HG03135 (cell line): Measurements from ENCODE around the gene LHFPL3.
"Not testable (repeated sequence)": the region's sequence is repeated elsewhere in the genome, so short reads cannot be mapped to it uniquely, and the experiment has no call there.

Experiments used
- ATAC-seq: cut with Tn5 transposase; IDR thresholded peaks from one replicate; pipeline ENCODE4 v1.9.1; 2021; ENCODE audit warnings: mild to moderate bottlenecking, moderate library complexity; ENCODE audit not compliant: unreplicated experiment

The LHFPL3 gene

GRCh38 chr7:104328296-104328969 lies at the start of gene LHFPL3:
Gene LHFPL3 (plus strand): TSS chr7:104328603.
- no peak for ATAC-seq

- ATAC-seq: not testable (repeated sequence)
These were observed 46.7 kb upstream of the LHFPL3 start for GRCh38 chr7:104281685-104282084.

GRCh38 chr7:104286839-104287238 lies 41.6 kb upstream of the LHFPL3 start:
- no peak for ATAC-seq

- no peak for ATAC-seq
These were observed 40.3 kb upstream of the LHFPL3 start for GRCh38 chr7:104288137-104288536.

GRCh38 chr7:104294291-104294690 lies 34.1 kb upstream of the LHFPL3 start:
- no peak for ATAC-seq

- ATAC-seq: no peak
These were observed 32.1 kb upstream of the LHFPL3 start for GRCh38 chr7:104296266-104296665.

GRCh38 chr7:104296900-104297299 lies 31.5 kb upstream of the LHFPL3 start:
- no peak for ATAC-seq

GRCh38 chr7:104299323-104299722 lies 29.1 kb upstream of the LHFPL3 start:
- ATAC-seq: no peak

GRCh38 chr7:104299777-104300176 lies 28.6 kb upstream of the LHFPL3 start:
- no peak for ATAC-seq

- ATAC-seq: no peak
These were observed 21.6 kb upstream of the LHFPL3 start for GRCh38 chr7:104306793-104307192.

- ATAC-seq: no peak
These were observed 10.3 kb upstream of the LHFPL3 start for GRCh38 chr7:104317948-104318629.

GRCh38 chr7:104327534-104327933 lies 869 bp upstream of the LHFPL3 start:
- ATAC-seq: no peak

GRCh38 chr7:104327938-104328295 lies 486 bp upstream of the LHFPL3 start:
- no peak for ATAC-seq

- no peak for ATAC-seq
These were observed 795 bp downstream of the LHFPL3 start for GRCh38 chr7:104328970-104329825.

- ATAC-seq: no peak
These were observed 13.1 kb downstream of the LHFPL3 start for GRCh38 chr7:104341546-104341945.

GRCh38 chr7:104352736-104353135 lies 24.3 kb downstream of the LHFPL3 start:
- no peak for ATAC-seq

- ATAC-seq: no peak
These were observed 28.8 kb downstream of the LHFPL3 start for GRCh38 chr7:104357166-104357565.

GRCh38 chr7:104358446-104359132 lies 30.2 kb downstream of the LHFPL3 start:
- ATAC-seq: no peak

- no peak for ATAC-seq
These were observed 34.4 kb downstream of the LHFPL3 start for GRCh38 chr7:104362756-104363155.

GRCh38 chr7:104363355-104363754 lies 35.0 kb downstream of the LHFPL3 start:
- no peak for ATAC-seq

- no peak for ATAC-seq
These were observed 38.0 kb downstream of the LHFPL3 start for GRCh38 chr7:104366390-104366789.
